ENCODE results near the gene CEP152.
A peak's percentile ranks its signal among the peaks of the same experiment; 100 is the strongest.
"Not testable (repeated sequence)": the region's sequence is repeated elsewhere in the genome, so short reads cannot be mapped to it uniquely, and the experiment has no call there.

Gene CEP152

DNA sequence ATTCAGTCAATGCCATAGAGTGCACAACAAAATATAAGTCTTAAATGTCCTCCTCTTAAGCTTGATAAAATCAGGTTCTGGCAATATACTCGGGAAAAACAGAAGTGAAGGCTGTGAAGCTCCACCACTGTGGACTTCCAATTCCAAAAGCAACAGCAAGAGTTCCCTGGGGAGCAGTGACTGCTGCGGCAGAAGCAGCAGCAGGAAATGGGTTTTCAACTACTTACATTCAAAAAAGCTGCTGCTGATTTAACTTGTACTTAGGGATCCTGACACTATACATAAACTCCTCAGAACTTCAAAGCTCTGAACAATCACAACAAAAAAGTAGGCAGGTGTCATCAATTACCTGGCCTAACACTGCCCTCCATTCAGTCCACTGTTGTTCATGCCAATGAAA is 4.7 kb downstream of the CEP152 start:
- DNase-seq: peak; percentile 61

DNA sequence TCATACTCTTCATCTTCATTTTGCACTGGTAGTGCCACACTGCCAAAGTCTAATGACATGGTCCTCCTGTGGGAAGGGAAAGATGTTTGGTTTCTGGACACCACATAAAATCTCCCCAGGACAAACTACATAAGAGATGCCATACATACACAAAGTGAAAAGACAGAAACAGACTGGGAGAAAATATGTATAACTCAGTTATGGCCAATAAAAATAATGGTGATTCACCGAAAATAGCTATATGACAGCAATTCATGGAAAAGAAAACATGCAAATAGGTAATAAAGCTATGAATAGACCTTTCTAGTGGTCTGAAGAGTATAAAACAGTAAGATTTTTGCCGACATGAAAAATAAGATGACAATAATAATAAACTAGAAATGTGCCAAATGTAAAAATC is 5.3 kb downstream of the CEP152 start:
- DNase-seq: no peak

DNA sequence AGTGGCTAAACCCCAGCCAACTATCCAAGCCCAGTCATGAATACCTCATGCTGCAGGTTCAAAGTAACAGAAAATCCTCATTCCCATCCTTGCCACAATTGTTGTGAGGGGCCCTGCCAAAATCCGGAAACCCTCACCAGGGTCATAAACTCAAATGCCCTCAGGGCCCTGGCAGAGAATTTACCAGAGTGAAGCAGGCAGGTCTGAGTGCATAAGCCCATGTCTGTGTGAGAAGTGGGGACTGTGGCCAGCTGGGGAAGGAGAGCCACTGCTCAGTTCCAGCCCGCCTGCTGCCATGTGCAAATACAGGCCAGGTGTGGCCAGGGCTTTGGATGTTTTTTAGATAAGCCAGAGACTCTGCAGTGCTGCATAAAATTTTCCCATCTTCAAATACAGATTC is 7.0 kb downstream of the CEP152 start:
- DNase-seq: peak; percentile 46

DNA sequence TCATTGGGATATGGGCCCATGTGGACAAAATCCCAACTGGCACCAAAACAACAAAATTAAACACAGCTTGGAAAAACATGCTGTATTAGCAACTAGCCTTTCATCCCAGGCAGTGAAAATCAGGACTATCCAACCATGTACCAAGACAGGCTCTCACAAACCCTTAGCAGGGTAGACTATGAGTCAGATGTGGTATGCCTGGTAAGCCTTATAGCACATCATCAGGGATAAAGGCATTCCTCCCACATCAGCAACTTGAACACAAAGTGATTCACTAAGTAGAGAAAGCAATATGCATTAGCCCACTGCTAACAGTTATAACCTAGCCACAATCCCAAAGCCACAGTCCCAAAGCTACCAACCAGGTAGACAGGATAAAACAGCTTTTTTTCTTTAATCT is 8.0 kb downstream of the CEP152 start:
- no peak for DNase-seq

DNA sequence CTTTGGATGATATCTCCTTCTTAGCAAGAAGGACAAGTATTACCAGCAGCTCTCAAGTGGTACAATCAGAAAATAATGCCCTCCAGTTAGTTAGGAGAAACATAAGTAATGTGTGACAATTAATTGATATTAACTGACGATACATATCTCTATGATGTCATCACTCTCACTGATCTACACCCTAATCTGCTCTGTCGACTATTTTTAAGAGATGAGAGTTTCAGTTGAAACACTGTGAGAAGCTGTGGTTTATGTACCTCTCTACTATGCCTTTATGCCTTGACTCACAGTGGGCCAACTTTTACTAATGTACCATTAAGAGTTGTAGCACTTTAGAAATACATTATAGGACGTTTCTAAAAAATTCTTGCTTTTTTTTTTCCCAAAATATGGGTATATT is 8.6 kb downstream of the CEP152 start:
- DNase-seq: no peak

DNA sequence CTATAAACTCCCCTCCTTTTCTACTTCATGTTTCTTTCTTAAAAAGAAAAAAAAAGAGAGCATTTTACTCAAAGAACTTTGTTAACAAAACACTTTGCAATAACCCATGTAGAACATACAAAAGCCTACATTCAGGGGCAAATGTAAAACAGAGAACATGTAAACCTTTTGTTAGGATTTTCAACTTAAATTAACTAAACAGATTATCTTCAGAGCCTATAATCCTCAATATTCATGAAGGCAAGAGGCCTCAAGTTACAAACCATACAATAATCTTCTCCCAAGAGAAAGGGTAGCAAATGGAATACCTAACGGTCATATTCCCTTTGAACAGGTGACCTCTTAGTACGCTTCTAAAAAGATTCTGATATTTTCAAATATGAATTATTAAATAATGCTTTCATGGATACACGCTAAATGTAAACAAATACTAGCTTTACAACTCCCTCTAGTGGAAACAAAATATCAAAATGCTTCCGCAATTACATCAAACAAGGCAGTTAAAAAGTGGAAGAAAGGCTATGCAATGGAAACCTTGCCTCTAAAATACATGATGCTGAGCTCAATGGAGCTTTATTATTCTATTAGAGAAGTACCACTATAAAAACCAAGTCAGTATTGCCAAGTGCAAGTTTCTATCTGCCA is 9.9 kb downstream of the CEP152 start:
- DNase-seq: peak; percentile 26

DNA sequence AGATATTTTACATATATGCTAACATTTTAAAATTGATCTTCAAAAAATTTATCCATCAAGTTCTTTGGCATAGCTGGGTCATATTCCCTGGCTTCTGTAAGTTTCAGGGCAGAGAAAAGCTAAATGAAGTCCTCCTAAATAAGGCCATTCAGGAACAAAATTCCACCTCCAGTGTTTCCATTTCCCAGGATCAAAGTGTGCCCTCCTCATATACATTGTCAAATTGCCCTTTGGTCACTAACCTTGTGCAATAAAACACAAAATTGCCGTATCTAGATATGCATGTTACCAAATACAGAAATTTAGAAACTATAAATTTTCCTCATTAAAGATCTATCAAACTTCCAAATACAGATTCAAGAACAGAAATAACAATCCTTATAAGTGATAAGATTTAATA is 10.6 kb downstream of the CEP152 start:
- no peak for DNase-seq

DNA sequence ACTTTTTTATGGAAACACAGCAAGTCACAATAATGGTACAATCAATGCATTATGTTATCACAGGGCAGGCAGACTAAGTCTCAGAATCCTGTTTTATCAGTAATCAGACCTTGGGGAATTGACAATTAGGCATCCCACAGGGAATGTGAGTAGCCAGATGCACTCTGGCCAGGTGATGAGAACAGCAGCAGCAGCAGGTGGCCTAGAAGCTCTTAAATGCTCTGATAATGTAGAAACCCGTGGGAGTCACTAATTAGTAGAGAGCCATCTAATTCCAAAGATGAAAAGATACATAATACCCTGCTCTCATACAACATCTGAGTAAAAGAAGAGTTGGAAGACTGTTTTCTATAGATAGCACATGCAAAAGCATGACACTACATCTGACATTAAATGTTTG is 12.6 kb downstream of the CEP152 start:
- DNase-seq: peak; percentile 76

DNA sequence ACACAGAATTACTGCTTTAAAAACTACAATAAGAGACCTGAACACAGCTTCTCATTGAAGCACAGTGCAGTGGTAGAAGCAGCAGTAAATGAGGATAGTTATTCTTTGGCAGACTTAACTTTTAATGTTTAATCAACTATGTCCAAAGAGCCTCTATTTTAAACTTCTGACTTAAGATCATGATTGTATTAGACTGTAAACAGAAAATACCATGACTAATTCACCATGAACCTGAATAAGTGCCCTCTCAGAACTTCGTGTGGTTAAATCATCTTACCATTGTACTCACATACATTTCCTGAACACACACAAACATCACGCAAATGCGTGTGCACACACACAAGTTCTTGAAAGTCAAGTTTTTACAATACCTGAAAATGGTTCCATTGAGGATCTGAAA is 13.9 kb downstream of the CEP152 start:
- DNase-seq: no peak

DNA sequence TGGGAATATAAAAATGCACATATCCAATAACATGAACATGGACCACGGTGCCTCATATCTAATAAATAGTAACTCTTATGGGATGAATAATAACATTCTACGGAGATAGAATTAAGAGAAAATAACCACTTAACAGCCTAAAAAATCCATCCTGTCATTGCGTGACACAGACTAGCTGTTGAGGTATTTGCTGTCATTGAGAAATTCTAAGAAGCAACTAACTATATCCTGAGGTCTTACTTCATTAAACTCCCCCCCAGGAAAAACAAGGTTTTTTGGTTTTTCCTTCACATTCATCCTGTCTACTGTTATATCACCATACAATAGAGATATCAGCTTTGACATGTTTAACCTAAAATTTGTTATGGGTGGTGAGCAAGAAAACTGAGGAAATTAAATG is 14.3 kb downstream of the CEP152 start:
- no peak for DNase-seq

DNA sequence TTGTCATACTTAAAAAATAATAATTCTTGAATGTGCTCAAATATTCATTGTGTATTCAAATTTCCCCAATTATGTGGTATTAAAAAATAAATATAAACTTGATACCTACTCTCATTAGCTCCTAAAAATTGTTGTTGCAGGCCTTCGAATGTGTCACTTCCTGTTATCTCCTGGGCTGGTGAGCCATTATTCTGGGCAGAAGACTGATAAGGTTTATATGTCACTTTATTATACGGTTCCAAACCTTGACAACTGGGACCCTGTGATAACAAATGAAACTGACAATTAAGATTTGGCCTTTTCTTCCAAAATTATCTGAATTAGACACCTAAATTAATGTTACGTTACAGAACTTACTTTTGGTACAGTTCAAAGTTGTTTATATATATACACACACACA is 15.0 kb downstream of the CEP152 start:
- no peak for DNase-seq

DNA sequence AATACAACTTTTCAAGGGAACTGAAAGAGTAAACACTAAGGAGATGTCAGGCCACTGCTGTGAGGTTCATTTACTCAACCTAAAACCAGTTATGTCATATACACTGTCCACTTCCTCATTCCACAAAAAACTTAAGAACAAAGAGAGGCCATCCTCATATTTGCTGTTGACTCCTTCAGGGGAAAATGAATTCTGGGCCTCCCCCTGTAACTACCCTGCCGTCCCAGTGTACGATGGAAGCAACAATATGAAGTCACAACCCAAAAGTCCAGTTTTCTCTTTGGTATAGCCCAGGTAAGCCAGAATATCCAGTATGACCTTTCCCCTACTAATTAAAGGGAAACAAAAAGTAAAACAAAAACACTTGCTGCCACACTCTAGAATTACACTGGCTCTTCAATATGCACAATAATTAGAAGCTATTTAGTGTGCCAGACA is 16.2 kb downstream of the CEP152 start:
- DNase-seq: no peak

DNA sequence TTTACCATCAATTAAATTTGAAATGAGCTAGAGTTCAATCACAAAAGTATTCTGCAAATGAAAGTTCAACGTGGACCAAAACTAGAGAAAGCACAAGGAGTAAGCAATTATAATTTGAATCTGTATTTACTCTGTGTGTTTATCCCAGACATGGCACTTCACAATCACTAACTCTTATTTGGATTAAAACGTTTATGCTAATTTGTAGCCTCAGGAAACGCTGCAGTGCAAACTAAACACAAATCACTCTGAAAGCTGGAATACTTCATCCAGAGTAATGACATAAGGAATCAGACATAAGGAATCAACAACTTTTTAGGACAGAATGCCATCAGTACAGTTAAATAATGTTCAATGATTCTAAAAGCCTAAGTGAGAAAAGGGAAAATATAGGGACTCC is 18.5 kb downstream of the CEP152 start:
- DNase-seq: no peak

DNA sequence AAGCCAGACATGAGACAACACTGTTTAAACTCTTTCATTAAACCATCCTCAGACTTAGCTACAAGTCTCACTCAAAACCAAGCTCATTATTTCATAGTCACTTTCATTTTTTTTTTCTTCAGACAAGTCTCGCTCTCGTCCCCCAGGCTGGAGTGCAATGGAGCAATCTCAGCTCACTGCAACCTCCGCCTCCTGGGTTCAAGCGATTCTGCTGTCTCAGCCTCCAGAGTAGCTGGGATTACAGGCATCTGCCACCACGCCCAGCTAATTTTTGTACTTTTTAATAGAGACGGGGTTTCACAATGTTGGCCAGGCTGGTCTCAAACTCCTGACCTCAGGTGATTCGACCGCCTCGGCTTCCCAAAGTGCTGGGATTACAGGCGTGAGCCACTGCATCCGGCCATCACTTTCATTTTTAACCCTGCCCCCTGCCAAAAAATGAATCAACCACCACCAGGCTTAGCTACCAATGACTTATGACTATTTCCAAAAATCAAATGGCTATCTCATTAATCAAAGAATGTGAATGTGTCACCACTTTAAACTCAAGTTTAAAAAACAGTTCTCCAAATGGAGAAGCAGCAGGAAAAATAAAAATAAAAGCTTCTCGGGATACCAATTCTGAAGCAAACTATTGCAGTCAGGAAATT is 20.3 kb downstream of the CEP152 start:
- DNase-seq: not testable (repeated sequence)

DNA sequence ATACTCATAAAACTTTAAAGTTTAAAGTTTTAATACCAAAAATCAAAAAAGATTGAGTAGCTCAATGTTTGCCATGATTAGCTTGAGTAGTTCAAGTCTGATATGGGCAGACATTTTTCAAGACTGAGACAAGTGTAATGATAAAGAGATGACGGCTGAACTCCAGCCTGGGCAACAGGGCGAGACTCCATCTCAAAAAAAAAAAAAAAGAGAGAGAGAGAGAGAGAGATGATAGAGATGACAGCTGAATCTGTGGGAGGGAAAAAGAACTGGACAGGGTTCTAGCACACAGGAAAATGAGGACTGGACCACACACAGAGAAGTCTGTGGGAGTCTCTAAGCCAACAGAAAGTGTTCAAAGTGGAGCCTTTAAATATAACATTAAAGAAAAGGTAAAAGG is 25.2 kb downstream of the CEP152 start:
- DNase-seq: no peak

DNA sequence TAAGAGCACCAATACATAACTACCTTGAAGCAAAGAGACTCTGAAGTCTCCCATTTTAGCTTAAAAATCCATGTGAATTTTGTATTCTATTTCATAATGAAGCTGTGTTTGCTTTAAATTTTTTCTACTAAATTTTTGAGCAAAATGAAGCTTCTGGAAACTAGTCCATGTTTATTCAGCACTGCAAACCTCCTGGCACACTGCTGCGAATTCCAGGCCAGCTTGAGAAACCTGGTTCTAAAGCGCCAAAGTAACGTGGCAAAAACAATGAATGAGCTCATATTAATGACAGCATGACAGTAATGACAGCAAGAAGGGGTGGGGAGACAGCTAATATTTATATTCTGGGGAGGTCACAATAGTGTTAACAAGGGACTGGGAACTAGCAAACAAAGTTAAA is 25.7 kb downstream of the CEP152 start:
- no peak for DNase-seq

DNA sequence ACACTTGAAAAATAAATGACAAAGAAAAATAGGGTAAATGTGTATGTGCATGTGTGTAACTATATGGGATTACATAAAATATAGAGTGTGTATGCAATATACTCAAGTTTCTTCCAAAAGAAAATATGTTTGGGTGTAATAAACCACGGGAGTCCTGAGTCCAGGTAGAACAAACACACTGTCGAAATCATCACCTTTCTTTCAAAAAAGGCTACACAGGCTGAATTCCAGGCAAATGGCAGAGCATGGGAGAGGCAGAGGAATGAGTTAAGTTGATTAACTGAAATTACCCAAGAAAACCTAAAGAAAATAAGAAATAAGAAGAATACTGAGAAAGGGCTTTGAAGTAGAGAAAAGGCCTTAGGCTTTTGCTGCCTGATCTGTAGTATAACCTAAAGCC is 26.1 kb downstream of the CEP152 start:
- DNase-seq: no peak

DNA sequence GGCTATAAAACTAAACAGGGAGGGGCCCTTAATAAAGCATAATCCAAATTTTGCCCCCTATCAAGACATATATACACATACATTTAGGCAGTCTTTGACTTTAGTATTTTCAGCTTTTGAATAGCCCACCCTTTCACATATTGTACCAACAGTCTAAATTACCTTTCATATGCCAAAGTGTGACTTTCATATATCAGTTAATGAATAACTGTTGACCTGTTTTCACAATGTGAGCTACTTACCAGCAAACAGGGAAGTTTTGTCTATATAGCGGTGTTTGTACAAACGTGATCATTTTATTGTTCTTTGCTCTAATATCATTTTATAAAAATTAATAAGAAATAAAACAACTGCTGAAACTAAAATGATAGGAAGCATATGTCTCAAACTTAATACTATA is 28.0 kb downstream of the CEP152 start:
- DNase-seq: no peak

DNA sequence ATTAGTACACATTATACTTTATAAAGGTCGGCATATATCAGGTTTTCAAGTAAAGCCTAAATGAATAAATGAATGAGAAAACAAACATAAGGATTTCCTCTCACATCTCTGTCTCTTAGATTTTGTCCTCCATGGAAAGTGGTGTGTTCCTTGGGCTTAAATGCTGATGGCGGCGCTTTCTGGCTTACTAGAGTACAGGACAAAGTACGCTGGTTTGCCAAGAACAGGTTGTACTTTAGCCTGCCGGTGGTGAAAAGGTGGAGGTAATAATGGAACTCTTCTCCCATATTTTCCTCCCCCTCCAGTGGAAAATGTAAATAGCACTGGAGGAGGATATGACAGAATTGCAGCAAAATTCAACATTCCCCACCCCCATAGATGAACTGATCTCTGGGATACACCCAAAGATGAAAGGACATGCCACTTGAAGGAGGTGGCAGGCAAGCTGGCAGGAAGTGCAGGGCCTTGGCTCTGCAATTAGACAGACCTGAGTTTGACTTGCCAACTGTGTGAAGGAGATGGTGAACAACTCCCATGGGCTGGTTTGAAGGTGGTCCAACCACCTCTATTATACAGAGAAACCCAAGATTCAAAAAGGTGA is 29.3 kb downstream of the CEP152 start:
- no peak for DNase-seq

DNA sequence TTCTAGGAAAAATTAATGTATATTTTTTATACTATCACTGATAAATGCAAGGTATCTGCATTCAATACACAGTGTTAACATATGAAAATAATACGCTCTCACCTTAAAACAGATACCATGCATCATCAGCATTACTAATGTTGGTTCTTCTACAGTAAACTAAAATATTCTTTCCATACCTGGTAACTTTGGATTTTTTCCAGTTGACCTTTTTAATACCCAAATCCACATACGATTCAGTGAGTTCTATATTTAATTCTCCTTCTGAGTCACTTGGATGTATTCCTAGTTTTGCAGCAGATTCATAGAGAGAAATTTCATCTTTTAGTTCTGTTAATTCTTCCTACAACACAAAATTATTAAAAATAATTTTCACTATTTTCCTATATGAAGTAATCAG is 29.9 kb downstream of the CEP152 start:
- DNase-seq: no peak

DNA sequence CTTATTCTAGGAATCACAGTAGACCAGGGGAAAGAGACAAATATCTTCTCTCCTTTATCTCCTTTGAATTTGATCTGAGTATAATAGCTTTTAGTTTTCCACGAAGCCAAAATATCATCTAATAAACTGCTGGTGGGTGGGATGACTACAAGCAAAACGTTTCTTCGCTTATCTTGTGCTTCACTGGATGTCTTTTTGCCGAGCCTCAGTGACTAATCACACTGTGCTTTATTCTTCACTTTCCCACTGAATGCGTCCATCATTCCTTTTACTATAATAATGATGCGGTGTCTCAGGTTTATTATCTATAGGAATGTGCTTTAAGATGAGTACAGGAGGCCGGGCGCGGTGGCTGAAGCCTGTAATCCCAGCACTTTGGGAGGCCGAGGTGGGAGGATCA is 32.5 kb downstream of the CEP152 start:
- no peak for DNase-seq

DNA sequence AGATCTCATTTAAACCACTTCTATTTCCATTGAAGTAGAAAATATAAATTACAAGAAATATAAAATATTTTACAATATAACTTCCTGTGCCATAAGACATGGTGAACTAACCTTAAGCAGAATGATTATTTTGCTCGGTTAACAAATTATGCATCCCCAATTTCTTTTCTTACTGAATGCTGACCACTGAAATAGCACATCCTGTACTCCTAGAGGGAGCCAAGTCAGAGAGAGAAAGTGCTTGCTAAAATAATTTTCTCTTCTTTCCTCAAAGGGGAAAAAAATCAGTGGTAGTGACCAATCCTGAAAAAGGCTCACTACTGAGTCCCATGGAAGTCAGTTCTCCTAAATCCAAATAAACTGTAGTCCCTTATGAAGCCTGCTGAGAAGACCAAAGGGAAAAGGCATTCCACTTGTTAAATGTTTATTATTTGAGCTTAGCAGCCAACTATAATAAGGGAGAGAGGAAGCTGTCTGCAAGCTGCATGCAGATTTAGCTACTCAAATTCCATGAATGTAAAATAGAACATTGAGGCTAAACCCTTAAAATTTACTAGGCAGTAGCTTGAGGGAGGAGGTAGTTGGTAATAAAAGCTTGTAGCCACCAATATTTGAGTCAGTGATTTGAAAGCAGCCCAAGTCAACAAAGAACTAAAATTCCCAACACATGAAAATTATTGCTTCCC is 33.1 kb downstream of the CEP152 start:
- no peak for DNase-seq

DNA sequence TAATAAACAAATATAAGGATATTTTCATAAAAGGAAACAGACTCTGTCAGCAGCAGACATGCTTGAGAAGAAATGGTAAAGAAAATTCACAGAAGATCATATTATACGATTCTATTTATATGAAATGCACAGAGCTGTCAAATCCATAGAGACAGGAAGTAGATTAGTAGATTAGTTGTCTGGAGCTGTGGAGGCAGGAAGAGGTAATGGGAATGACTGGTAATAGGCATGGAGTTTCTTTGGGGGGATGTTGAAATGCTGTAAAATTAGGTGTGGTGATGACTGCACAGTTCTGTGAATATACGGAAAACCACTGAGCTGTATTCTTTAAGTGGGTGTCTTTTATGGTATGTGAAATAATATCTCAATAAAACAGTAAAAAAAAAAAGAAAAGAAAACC is 35.3 kb downstream of the CEP152 start:
- no peak for DNase-seq

DNA sequence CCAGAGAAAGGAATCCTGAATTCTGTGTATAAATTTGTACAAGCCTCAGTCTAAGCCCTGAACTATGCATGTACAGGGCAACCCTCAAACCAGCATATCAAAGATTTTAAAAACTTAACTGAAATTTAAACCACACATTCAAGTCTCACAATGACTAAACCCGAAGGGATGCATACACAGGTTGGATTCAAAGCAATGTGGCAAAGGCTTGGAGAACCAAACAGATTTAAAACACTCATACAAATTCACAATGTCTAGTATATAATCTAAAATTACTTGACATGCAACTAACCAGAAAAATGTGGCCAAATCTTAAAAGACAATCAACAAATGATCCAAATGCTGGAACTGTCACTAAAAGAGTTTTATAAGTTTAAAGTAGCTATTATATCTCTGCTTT is 36.4 kb downstream of the CEP152 start:
- DNase-seq: no peak
